MCF 10A (cell line): ENCODE results near the gene IQSEC1. TPM values are rescaled to one million over a fixed set of nuclear protein-coding genes. Genes with fewer than 3 reads are reported as not detected.

Experiments used
- BruUV-seq: library from RNA; stranded (reverse); fragments of 400-500 nt; replicated peaks from 2 replicates; lab custom pipeline; 2021; lab: Mats Ljungman, UMichigan
- CTCF ChIA-PET: fragments of 300-600 bp; sonication (Branson Sonifier 250); formaldehyde crosslinking; extraction: SDS; loops from one replicate; lab custom pipeline; 2021; ENCODE audit warnings: antibody characterized with exemption, inconsistent platforms; lab: Yijun Ruan, JAX
- POLR2A ChIA-PET: fragments of 300-600, 350-650 bp; sonication (Branson Sonifier 250); formaldehyde crosslinking; extraction: SDS; loops from one replicate; lab custom pipeline; 2020; ENCODE audit warnings: antibody characterized with exemption, inconsistent platforms; lab: Yijun Ruan, JAX
- DNase-seq: peaks from one replicate; pipeline ENCODE4 v3.0.0-alpha.2; 2018; ENCODE audit not compliant: unreplicated experiment
- H3K27ac Mint-ChIP-seq: one replicate; pipeline ENCODE4 v1.8.0; 2022; ENCODE audit warnings: mild to moderate bottlenecking, low read depth, mixed read lengths; ENCODE audit not compliant: unreplicated experiment
- H3K27me3 Mint-ChIP-seq: one replicate; pipeline ENCODE4 v1.8.0; 2022; ENCODE audit warnings: mixed read lengths; ENCODE audit not compliant: insufficient read depth, unreplicated experiment
- H3K36me3 Mint-ChIP-seq: one replicate; pipeline ENCODE4 v1.8.0; 2022; ENCODE audit warnings: mild to moderate bottlenecking, moderate library complexity, mixed read lengths; ENCODE audit not compliant: insufficient read depth, unreplicated experiment
- H3K4me1 Mint-ChIP-seq: one replicate; pipeline ENCODE4 v1.8.0; 2022; ENCODE audit warnings: mixed read lengths; ENCODE audit not compliant: insufficient read depth, unreplicated experiment
- H3K4me3 Mint-ChIP-seq: one replicate; pipeline ENCODE4 v1.8.0; 2022; ENCODE audit warnings: mild to moderate bottlenecking, moderate library complexity, mixed read lengths; ENCODE audit not compliant: unreplicated experiment
- H3K9me3 Mint-ChIP-seq: one replicate; pipeline ENCODE4 v1.8.0; 2022; ENCODE audit warnings: mixed read lengths; ENCODE audit not compliant: unreplicated experiment
- intact Hi-C: fragments of 100-400 bp; cut with micrococcal nuclease; formaldehyde crosslinking; loops from 2 replicates; pipeline ENCODE4 v1.14.1; 2022
- total RNA-seq: library from RNA; stranded (reverse); gene quantifications from 2 replicates; pipeline ENCODE4 v1.2.3, GENCODE V29; 2022
- TF ChIP-seq, protein P1 (sequence below): fragments of 200-600 bp; IDR thresholded peaks from one replicate; pipeline ENCODE4 v1.8.0; 2022; ENCODE audit warnings: antibody characterized with exemption, mild to moderate bottlenecking; ENCODE audit not compliant: unreplicated experiment

The IQSEC1 gene
- total RNA-seq, 1 experiment from 2014 or later: 18.7 TPM

DNA sequence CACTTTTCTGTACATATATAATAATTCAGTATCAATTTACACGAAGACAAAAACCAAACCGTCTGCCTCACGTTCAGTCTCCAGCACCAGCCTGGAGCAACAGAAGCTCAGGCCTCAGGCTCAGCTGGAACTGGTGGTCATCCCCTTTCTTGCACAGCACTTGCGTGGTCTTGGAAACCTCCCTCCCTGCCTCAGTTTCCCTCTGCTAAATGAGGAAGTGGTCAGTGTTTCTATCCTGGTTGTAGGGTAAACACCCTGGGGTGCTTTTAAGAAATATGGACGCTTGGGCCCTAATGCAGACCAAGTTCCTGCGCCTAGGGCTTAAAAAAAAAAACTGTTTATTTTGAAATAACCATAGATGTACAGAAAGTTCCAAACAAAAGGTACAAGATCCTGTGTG lies 21.6 kb downstream of the IQSEC1 start:
- ChIA-PET POLR2A (no interaction called here), CTCF (interaction anchor here (1.0 kb wide), 1 partner anchor 12 kb away, joined by 3 read pairs; no protein-coding TSS in a partner anchor)

DNA sequence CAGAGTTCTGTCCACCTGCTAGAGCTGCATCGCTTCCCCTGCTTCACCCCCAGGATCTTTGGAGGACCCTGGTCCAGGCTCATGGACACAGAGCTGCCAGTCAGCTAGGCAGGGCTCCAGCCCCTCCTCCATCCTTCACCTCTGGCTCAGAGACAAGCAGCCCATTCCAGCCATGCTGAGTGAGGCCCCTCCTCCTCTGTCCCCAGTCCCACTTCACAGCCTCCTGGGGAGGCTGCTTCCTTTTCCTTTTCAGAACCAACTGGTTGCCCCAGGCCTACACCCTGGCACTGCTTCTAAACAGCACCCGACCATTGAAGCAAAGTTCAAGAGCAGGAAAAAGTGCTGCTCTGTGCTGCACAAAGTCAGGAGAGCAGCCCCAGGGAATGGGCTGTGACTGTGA lies 22.2 kb downstream of the IQSEC1 start:
- POLR2A ChIA-PET: no interaction called here
- CTCF ChIA-PET: interaction anchor here (1.0 kb wide), 1 partner anchor 12 kb away, joined by 3 read pairs; no protein-coding TSS in a partner anchor

More for the DNA sequence above, 21.6 kb downstream of the IQSEC1 start:
- Mint-ChIP-seq H3K4me1 (no peaks in the 10 kb centered on the region), H3K27ac (no peak overlapping the region), H3K4me3 (no peak overlapping the region), H3K9me3 (no peaks in the 10 kb centered on the region), H3K27me3 (no peaks in the 10 kb centered on the region), H3K36me3 (no peaks in the 10 kb centered on the region)
- BruUV-seq: no TSS peak
- no peak for DNase-seq
- TF ChIP-seq, protein P1, sequence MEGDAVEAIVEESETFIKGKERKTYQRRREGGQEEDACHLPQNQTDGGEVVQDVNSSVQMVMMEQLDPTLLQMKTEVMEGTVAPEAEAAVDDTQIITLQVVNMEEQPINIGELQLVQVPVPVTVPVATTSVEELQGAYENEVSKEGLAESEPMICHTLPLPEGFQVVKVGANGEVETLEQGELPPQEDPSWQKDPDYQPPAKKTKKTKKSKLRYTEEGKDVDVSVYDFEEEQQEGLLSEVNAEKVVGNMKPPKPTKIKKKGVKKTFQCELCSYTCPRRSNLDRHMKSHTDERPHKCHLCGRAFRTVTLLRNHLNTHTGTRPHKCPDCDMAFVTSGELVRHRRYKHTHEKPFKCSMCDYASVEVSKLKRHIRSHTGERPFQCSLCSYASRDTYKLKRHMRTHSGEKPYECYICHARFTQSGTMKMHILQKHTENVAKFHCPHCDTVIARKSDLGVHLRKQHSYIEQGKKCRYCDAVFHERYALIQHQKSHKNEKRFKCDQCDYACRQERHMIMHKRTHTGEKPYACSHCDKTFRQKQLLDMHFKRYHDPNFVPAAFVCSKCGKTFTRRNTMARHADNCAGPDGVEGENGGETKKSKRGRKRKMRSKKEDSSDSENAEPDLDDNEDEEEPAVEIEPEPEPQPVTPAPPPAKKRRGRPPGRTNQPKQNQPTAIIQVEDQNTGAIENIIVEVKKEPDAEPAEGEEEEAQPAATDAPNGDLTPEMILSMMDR: no peak
- intact Hi-C loops: no loop called here

DNA sequence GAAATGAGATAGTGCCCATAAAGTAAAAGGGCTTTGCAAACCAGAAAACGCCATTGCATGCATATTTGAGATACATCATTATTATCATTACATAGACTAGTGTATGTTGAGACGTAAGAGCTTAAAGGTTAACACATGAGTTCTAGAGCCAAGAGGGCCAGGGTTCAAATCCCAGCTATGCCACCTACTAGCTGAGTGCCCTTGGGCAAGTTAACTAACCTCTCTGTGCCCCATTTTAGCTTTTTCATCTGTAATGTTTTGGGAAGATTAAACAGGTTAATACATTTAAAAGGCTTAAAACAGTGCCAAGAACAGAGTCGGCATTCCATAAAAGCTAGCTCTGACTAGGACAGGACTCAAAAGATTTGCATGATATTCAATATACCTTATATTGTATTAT lies 22.8 kb downstream of the IQSEC1 start:
- Mint-ChIP-seq H3K4me3 (no peak overlapping the region), H3K27me3 (no peaks in the 10 kb centered on the region), H3K4me1 (no peaks in the 10 kb centered on the region), H3K9me3 (no peaks in the 10 kb centered on the region), H3K36me3 (no peaks in the 10 kb centered on the region), H3K27ac (no peak overlapping the region)
- no TSS peak for BruUV-seq
- TF ChIP-seq, protein P1: no peak
- ChIA-PET CTCF (interaction anchor here (0.6 to 1.0 kb wide), 3 partner anchors 11 to 218 kb away, joined by 3 read pairs; no protein-coding TSS in a partner anchor), POLR2A (no interaction called here)
- intact Hi-C loops: no loop called here
- DNase-seq: no peak

More for the DNA sequence above, 22.2 kb downstream of the IQSEC1 start:
- intact Hi-C loops: no loop called here
- Mint-ChIP-seq H3K27me3 (no peaks in the 10 kb centered on the region), H3K4me1 (no peaks in the 10 kb centered on the region), H3K9me3 (no peaks in the 10 kb centered on the region), H3K4me3 (no peak overlapping the region), H3K27ac (no peak overlapping the region), H3K36me3 (no peaks in the 10 kb centered on the region)
- TF ChIP-seq, protein P1: no peak
- no peak for DNase-seq
- no TSS peak for BruUV-seq

DNA sequence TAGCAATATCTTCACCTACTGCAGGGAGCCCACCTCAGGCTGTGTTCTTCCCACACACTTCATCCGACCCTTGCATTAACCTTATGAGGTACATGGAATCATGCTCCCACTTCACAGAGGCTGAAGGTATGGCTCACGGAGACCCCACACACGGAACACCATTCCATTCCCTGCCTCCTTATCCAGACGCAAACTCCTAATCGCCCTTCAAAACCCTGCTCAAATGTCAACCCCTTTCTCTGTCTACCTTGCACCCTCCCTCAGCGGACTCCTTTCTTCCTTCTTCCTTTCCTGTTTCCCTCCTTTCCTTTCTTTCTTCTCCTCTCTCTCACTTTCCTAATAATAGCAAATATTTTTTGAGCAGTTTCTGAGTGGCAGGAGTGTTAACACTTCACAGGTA lies 23.8 kb downstream of the IQSEC1 start:
- TF ChIP-seq, protein P1: no peak
- no TSS peak for BruUV-seq
- no peaks in the 10 kb centered on the region for H3K9me3 Mint-ChIP-seq
- H3K27me3 Mint-ChIP-seq: no peaks in the 10 kb centered on the region
- CTCF ChIA-PET: no interaction called here
- no peak overlapping the region for H3K4me3 Mint-ChIP-seq
- POLR2A ChIA-PET: no interaction called here
- no peak overlapping the region for H3K27ac Mint-ChIP-seq
- intact Hi-C loops: no loop called here
- H3K36me3 Mint-ChIP-seq: no peaks in the 10 kb centered on the region
- H3K4me1 Mint-ChIP-seq: no peaks in the 10 kb centered on the region
- no peak for DNase-seq
